Effector memory CD8-positive, alpha-beta T cell (primary cell): ENCODE results near the gene FXYD2.
A peak's percentile ranks its signal among the peaks of the same experiment; 100 is the strongest.

Source experiments
- ATAC-seq: fragments of 150-1000 bp; cut with Tn5 transposase; replicated peaks from 2 replicates; pipeline ENCODE4 v1.10.0; 2021; ENCODE audit warnings: mild to moderate bottlenecking, moderate library complexity
- DNase-seq, 3 experiments: peaks; one replicate each; pipeline ENCODE4 v3.0.0; 2021
- H3K27ac Mint-ChIP-seq, 2 donors: one replicate each; pipeline ENCODE4 v1.8.0; 2022; ENCODE audit warnings: mild to moderate bottlenecking in 2 of 2, mixed read lengths in 2 of 2, moderate library complexity in 2 of 2
- H3K27me3 Mint-ChIP-seq, 2 donors: one replicate each; pipeline ENCODE4 v1.8.0; 2022; ENCODE audit warnings: mixed read lengths in 2 of 2
- H3K36me3 Mint-ChIP-seq: one replicate; pipeline ENCODE4 v1.8.0; 2022; ENCODE audit warnings: mild to moderate bottlenecking, moderate library complexity, mixed read lengths; ENCODE audit not compliant: insufficient read depth
- H3K4me1 Mint-ChIP-seq, 2 donors: one replicate each; pipeline ENCODE4 v1.8.0; 2022; ENCODE audit warnings: low read depth in 2 of 2, mixed read lengths in 2 of 2
- H3K4me3 Mint-ChIP-seq, 2 donors: one replicate each; pipeline ENCODE4 v1.8.0; 2022; ENCODE audit warnings: mild to moderate bottlenecking in 2 of 2, mixed read lengths in 2 of 2, moderate library complexity in 2 of 2
- H3K9me3 Mint-ChIP-seq, 2 donors: one replicate each; pipeline ENCODE4 v1.8.0; 2022; ENCODE audit warnings: mixed read lengths in 2 of 2

FXYD2 gene

GRCh38 chr11:117851106-117851505, 26.6 kb upstream of the FXYD2 start:
- Mint-ChIP-seq H3K27ac (no peak overlapping the region), H3K4me3 (no peak overlapping the region), H3K27me3 (peaks cover 13 to 29% of the 10 kb centered on the region in 2 donors), H3K36me3 (no peaks in the 10 kb centered on the region), H3K9me3 (no peaks in the 10 kb centered on the region), H3K4me1 (peaks cover 9 to 10% of the 10 kb centered on the region in 2 donors)
- no peak for ATAC-seq
- DNase-seq: no peak

- ATAC-seq: peak; percentile 70
- Mint-ChIP-seq H3K27ac (no peak overlapping the region), H3K9me3 (no peaks in the 10 kb centered on the region), H3K4me3 (no peak overlapping the region), H3K36me3 (no peaks in the 10 kb centered on the region), H3K4me1 (peaks cover 9 to 10% of the 10 kb centered on the region in 2 donors), H3K27me3 (peaks cover 13 to 17% of the 10 kb centered on the region in 2 donors)
- no peak for DNase-seq
These were observed 25.4 kb upstream of the FXYD2 start for GRCh38 chr11:117849781-117850414.

GRCh38 chr11:117843666-117844484, 19.3 kb upstream of the FXYD2 start:
- Mint-ChIP-seq H3K36me3 (peaks cover 3% of the 10 kb centered on the region), H3K27me3 (no peaks in the 10 kb centered on the region), H3K4me1 (peaks cover 0 to 5% of the 10 kb centered on the region in 2 donors), H3K4me3 (no peak overlapping the region), H3K9me3 (no peaks in the 10 kb centered on the region), H3K27ac (peak overlapping the region in 1 of 2 donors; percentile 57)
- DNase-seq: peak; percentile 80 to 83 (median 81)
- ATAC-seq: peak; percentile 82

GRCh38 chr11:117842131-117842941, 17.8 kb upstream of the FXYD2 start:
- ATAC-seq (no peak), DNase-seq (no peak)
- Mint-ChIP-seq H3K4me3 (no peak overlapping the region), H3K36me3 (peaks cover 6% of the 10 kb centered on the region), H3K4me1 (peaks cover 11% of the 10 kb centered on the region in 2 donors), H3K27me3 (no peaks in the 10 kb centered on the region), H3K27ac (no peak overlapping the region), H3K9me3 (no peaks in the 10 kb centered on the region)

GRCh38 chr11:117841551-117842031, 17.0 kb upstream of the FXYD2 start:
- DNase-seq (no peak), ATAC-seq (no peak)
- Mint-ChIP-seq H3K27ac (no peak overlapping the region), H3K36me3 (peaks cover 6% of the 10 kb centered on the region), H3K4me3 (no peak overlapping the region), H3K4me1 (peaks cover 16 to 18% of the 10 kb centered on the region in 2 donors), H3K9me3 (no peaks in the 10 kb centered on the region), H3K27me3 (peaks cover 2 to 4% of the 10 kb centered on the region in 2 donors)

- H3K4me3 Mint-ChIP-seq: no peak overlapping the region
- peaks cover 7 to 9% of the 10 kb centered on the region in 2 donors for H3K27me3 Mint-ChIP-seq
- no peak for DNase-seq
- no peak for ATAC-seq
- no peak overlapping the region for H3K27ac Mint-ChIP-seq
- H3K36me3 Mint-ChIP-seq: peaks cover 6% of the 10 kb centered on the region
- H3K9me3 Mint-ChIP-seq: no peaks in the 10 kb centered on the region
- peaks cover 18 to 20% of the 10 kb centered on the region in 2 donors for H3K4me1 Mint-ChIP-seq
These were observed 16.5 kb upstream of the FXYD2 start for GRCh38 chr11:117840881-117841550.

GRCh38 chr11:117839936-117840813, 15.6 kb upstream of the FXYD2 start:
- H3K4me1 Mint-ChIP-seq: peaks cover 18 to 20% of the 10 kb centered on the region in 2 donors
- no peak overlapping the region for H3K4me3 Mint-ChIP-seq
- peaks cover 7 to 10% of the 10 kb centered on the region in 2 donors for H3K27me3 Mint-ChIP-seq
- DNase-seq: no peak
- H3K9me3 Mint-ChIP-seq: no peaks in the 10 kb centered on the region
- H3K27ac Mint-ChIP-seq: no peak overlapping the region
- ATAC-seq: no peak
- H3K36me3 Mint-ChIP-seq: peaks cover 6% of the 10 kb centered on the region

- peaks cover 6% of the 10 kb centered on the region for H3K36me3 Mint-ChIP-seq
- no peak for DNase-seq
- peaks cover 19 to 20% of the 10 kb centered on the region in 2 donors for H3K4me1 Mint-ChIP-seq
- no peaks in the 10 kb centered on the region for H3K9me3 Mint-ChIP-seq
- ATAC-seq: no peak
- H3K27me3 Mint-ChIP-seq: peaks cover 7 to 17% of the 10 kb centered on the region in 2 donors
- H3K4me3 Mint-ChIP-seq: no peak overlapping the region
- no peak overlapping the region for H3K27ac Mint-ChIP-seq
These were observed 14.9 kb upstream of the FXYD2 start for GRCh38 chr11:117839380-117839881.

- Mint-ChIP-seq H3K9me3 (no peaks in the 10 kb centered on the region), H3K27ac (no peak overlapping the region), H3K36me3 (peaks cover 6% of the 10 kb centered on the region), H3K4me3 (no peak overlapping the region), H3K4me1 (peaks cover 20% of the 10 kb centered on the region in 2 donors), H3K27me3 (peaks cover 7 to 17% of the 10 kb centered on the region in 2 donors)
- DNase-seq (no peak), ATAC-seq (no peak)
These were observed 14.4 kb upstream of the FXYD2 start for GRCh38 chr11:117838901-117839300.

GRCh38 chr11:117837791-117838190, 13.2 kb upstream of the FXYD2 start:
- DNase-seq: no peak
- peak; percentile 84 for ATAC-seq
- Mint-ChIP-seq H3K4me3 (peak overlapping the region; percentile 43 to 51), H3K36me3 (peaks cover 6% of the 10 kb centered on the region), H3K27me3 (peaks cover 7 to 17% of the 10 kb centered on the region in 2 donors), H3K27ac (peak overlapping the region; percentile 39 to 80), H3K9me3 (no peaks in the 10 kb centered on the region), H3K4me1 (peaks cover 17 to 20% of the 10 kb centered on the region in 2 donors)

- H3K27ac Mint-ChIP-seq: peak overlapping the region; percentile 39 to 80
- no peak for DNase-seq
- H3K36me3 Mint-ChIP-seq: peaks cover 6% of the 10 kb centered on the region
- peaks cover 20 to 22% of the 10 kb centered on the region in 2 donors for H3K4me1 Mint-ChIP-seq
- ATAC-seq: no peak
- H3K27me3 Mint-ChIP-seq: peaks cover 7 to 17% of the 10 kb centered on the region in 2 donors
- H3K9me3 Mint-ChIP-seq: no peaks in the 10 kb centered on the region
- H3K4me3 Mint-ChIP-seq: peak overlapping the region; percentile 43 to 51
These were observed 12.7 kb upstream of the FXYD2 start for GRCh38 chr11:117837070-117837776.
